ENCODE results near the gene PNN. TPM values are rescaled to one million over a fixed set of nuclear protein-coding genes. Genes with fewer than 3 reads are reported as not detected.

Gene PNN
- total and polyA plus RNA-seq, 2 of the 8 experiments (the other 6 are each of a cell fraction or from before 2014, with no cell fraction given), result 27.5 to 121 TPM

GRCh38 chr14:39218171-39218769 is 43.2 kb downstream of the PNN start (continued):
- TF ChIP-seq CHD7 (IDR thresholded peaks at IDR 0.05; ENCODE audit: insufficient replicate concordance, low read length) (no peak), GTF2F1 (IDR thresholded peaks at IDR 0.05; ENCODE audit: borderline replicate concordance, low read depth, low read length) (no peak), HDAC6 (IDR thresholded peaks at IDR 0.05; ENCODE audit: low read depth, low read length) (no peak), ATF3 (IDR thresholded peaks at IDR 0.05; ENCODE audit: insufficient read depth, low read depth, low read length) (no peak), EZH2 (IDR thresholded peaks at IDR 0.05; ENCODE audit: low read depth, low read length, severe bottlenecking) (no peak), BRCA1 (IDR thresholded peaks at IDR 0.05; ENCODE audit: low read depth, low read length) (no peak), RXRA (IDR thresholded peaks at IDR 0.05; ENCODE audit: insufficient read depth, low read depth, low read length) (no peak), POLR2A (IDR thresholded peaks at IDR 0.05; ENCODE audit: control extremely low read depth in 1 of 2, low read depth in 2 of 2, low read length in 2 of 2) (no peak), SUZ12 (IDR thresholded peaks at IDR 0.05; ENCODE audit: low read length) (no peak), RAD21 (IDR thresholded peaks at IDR 0.05 in 1 of 2, conservative IDR thresholded peaks at IDR 0.05 in 1 of 2; ENCODE audit: low read depth in 2 of 2, low read length in 2 of 2) (no peak)
